Stimulated activated CD4-positive, alpha-beta T cell treated with anti-CD3 and anti-CD28 coated beads, Interleukin-15, amount 100 ng/mL, for 24 hours (primary cell): ENCODE results near the gene LRMDA.

ENCODE experiments used
- DNase-seq: peaks from one replicate; pipeline ENCODE4 v3.0.0-alpha.2; 2020

The LRMDA gene

GRCh38 chr10:75477680-75478079 lies 46.3 kb downstream of the LRMDA start:
- DNase-seq: no peak

- DNase-seq: no peak
Observed at GRCh38 chr10:75480374-75480773, 49.0 kb downstream of the LRMDA start.

DNA sequence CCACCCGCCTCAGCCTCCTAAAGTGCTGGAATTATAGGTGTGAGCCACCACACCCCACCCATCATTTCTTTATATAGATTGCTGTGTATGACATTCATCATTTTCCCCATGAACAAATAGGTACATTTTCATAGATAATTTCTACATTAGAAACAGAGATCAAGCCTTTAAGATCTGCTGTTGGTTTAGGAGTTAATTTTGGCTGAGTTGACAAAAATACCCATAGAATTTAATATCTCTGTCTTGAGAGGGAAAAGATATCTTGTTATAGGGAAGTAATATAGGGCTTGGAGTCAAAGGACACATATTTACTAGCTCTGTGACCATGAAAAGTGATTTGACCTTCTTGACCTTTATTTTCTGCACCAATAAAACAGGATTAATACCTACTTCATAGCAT lies 51.8 kb downstream of the LRMDA start:
- no peak for DNase-seq

GRCh38 chr10:75484717-75485116 lies 53.3 kb downstream of the LRMDA start:
- DNase-seq: no peak

DNA sequence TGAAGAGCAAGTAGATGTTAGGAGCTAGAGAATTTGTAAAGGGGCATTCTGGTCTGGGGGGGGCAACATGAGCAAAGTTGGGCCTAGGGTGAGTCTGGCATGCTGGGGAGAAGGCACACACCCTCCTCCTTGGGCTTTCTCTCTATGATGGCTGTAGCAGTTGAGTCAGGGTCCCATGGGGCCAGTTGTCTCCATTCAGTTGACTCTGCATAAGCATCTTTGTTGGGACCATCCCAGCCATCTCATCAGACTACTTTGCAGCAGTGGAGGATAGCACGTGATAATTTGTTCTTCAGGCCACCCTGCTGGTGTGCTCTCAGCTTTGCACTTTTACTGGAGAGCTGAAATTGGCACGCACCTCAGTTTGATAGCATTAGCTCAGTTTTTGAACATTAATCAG lies 55.2 kb downstream of the LRMDA start:
- no peak for DNase-seq

GRCh38 chr10:75487087-75487754 lies 55.8 kb downstream of the LRMDA start:
- DNase-seq: no peak

- no peak for DNase-seq
Observed at GRCh38 chr10:75487755-75488125, 56.3 kb downstream of the LRMDA start.

DNA sequence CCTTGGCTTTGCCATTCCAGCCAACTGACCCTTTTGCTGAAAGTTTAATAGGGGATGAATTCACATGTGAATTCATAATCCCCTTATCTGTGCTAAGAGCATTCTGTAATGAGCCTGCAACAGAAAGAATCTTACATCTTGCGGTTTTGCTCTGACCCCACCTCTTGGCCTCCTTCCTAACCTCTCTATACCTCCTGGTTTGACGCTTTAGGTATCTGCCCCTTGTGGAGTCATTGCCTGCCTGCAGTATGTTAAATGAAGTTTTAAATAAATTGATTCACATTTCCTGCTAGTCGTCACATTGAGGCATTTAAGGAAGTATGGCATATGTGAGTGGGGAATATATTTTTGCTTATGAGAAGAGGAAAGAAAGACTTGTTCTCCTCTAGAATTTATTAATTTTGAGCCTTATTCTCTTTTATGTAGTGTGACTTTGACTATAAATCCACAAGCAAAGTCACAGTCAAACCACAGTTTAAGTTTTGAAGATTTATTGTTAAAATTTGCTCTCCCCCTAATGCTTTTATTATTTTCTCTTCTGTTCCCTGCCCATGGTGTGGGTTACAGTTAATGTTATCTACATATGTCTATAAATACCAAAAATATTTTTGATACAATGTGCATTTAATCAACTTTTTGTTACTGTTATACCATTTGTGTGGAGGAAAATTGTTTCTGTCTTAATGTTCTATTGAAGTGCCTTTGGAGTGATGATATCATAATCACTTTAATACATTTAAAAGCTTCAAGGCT lies 60.9 kb downstream of the LRMDA start:
- no peak for DNase-seq

DNA sequence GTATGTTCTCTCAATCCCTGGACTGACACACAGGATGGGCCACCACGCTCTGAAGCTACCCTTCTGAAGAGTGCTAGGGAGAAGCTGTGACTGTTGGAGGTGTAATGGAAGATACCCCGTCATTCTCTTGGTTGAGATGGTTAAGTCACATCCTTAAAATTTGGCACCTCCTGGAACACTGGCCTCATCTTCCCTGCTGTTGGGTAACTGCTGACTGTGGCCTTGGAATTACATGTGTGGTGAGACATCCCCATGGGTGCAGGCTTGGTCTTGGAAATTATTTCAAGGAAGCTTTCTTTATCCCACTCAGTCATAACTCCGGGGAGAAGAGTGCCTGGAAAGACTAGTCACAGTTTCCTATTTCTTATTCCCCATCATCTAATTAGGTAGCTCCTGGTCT lies 62.0 kb downstream of the LRMDA start:
- DNase-seq: no peak

- DNase-seq: no peak
Observed at GRCh38 chr10:75495434-75496190, 64.2 kb downstream of the LRMDA start.

- no peak for DNase-seq
Observed at GRCh38 chr10:75496191-75496567, 64.8 kb downstream of the LRMDA start.

GRCh38 chr10:75497997-75498883 lies 66.8 kb downstream of the LRMDA start:
- DNase-seq: no peak

DNA sequence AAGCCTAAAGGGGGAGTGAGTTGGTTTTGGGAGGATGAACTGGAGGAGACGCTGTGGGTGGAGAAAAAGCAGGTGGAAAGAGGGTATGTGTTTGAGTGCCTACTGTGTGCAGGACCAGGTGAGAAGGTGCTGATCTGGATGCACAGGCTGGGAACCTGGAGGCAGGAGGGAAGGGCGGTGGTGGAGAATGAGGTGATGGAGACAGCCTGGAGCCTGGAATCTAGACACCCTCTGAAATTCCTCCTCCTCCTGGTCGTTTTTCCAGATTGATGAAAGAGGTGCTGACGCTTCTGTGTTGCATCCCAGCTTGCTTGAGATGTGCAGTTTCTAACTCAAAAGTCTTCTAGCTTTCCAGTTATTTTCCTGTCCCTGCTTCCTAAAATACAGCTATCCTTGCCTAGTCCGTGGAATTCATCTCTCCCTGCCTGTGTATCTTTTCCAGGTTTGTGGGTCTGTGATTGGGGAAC lies 67.5 kb downstream of the LRMDA start:
- no peak for DNase-seq

GRCh38 chr10:75499556-75500160 lies 68.2 kb downstream of the LRMDA start:
- no peak for DNase-seq

- DNase-seq: no peak
Observed at GRCh38 chr10:75502389-75502788, 71.0 kb downstream of the LRMDA start.

DNA sequence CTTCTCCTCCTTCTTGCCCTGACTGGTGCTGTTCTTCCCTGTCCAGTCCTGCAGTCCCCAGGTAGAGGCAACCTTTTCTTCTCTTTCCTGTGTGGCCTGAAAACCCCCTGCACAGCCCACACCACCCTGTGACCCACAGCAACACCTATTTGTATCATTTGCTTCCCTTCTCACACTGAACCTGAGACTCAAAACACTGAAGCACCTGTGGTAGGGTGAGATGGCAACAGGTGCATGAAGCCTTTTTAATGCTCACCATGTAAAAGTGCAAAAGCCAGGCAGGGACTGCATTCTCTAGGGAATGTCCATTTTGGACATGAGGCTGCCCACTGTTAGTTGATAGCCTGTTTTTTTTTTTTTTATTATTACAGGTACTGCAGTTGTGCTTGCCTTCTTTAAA lies 71.4 kb downstream of the LRMDA start:
- no peak for DNase-seq

- no peak for DNase-seq
Observed at GRCh38 chr10:75505293-75505692, 73.9 kb downstream of the LRMDA start.

GRCh38 chr10:75505840-75506506 lies 74.5 kb downstream of the LRMDA start:
- DNase-seq: no peak

GRCh38 chr10:75506930-75507329 lies 75.5 kb downstream of the LRMDA start:
- DNase-seq: no peak

DNA sequence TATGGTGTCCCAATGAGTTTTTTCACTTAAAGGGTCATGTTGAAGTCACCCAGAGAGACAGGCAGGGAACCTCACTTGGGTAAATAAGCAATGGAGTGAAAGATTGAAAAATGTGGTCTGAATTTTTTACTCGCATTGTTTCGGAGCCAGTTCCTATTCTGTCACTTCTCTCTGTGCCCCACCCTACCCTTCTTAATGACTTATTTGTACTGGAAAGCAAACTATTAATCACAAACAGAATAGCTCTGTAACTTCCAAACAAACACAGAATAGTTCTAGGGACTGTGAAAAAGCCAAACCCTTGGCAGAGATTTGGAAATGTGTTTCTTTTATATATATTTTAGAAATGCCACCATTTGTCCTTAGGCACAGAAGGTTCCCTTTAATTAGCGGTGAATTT lies 76.0 kb downstream of the LRMDA start:
- DNase-seq: no peak

- DNase-seq: no peak
Observed at GRCh38 chr10:75508239-75508813, 76.9 kb downstream of the LRMDA start.
